Inflammatory macrophage (primary cell): ENCODE data around the gene RAB35.

Experiments
- DNase-seq, 2 donors: peaks; one replicate each; pipeline ENCODE4 v3.0.0-alpha.2; 2020 to 2022

The RAB35 gene

GRCh38 chr12:120132054-120132836 lies 15.7 kb upstream of the RAB35 start:
- DNase-seq = no peak

DNA sequence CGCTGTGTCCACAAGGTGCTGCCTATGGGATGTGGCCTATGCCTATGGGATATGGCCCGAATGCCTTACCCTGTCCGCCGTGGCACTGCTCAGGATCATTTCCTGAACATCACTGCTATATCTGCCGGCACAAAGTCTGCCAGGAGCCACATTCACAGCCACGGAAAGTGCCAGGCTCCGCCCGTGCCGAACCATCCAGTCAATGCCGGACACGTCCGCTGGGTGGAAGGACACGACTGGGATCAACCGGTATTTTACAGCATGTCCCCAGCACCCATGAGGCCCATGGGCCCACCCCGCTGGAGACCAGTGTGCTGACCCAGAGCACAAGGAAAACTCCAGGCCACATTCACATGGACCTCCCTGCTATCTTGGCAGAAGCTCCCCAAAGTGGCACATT lies 14.6 kb upstream of the RAB35 start:
- DNase-seq = no peak

GRCh38 chr12:120130011-120130410 lies 13.5 kb upstream of the RAB35 start:
- no peak for DNase-seq

DNA sequence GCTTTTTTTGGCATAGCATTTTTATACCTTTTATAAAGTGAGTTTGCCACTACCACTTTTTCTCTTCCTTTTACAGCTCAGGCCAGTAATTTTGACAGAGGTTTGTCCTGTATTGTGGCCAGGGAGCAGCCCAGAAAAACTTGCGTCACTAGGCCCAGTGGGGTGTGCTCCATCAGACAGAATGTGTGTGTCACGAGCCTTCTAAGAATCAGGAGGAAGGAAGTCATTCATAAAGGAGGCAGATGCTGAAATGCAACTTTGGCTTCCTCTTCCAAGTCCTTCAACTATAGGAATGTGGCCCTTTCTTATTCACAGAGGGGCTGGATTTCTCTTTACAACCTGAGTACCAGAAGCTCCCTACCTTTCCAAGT lies 10.1 kb upstream of the RAB35 start:
- peak; percentile 94 to 95 for DNase-seq

DNA sequence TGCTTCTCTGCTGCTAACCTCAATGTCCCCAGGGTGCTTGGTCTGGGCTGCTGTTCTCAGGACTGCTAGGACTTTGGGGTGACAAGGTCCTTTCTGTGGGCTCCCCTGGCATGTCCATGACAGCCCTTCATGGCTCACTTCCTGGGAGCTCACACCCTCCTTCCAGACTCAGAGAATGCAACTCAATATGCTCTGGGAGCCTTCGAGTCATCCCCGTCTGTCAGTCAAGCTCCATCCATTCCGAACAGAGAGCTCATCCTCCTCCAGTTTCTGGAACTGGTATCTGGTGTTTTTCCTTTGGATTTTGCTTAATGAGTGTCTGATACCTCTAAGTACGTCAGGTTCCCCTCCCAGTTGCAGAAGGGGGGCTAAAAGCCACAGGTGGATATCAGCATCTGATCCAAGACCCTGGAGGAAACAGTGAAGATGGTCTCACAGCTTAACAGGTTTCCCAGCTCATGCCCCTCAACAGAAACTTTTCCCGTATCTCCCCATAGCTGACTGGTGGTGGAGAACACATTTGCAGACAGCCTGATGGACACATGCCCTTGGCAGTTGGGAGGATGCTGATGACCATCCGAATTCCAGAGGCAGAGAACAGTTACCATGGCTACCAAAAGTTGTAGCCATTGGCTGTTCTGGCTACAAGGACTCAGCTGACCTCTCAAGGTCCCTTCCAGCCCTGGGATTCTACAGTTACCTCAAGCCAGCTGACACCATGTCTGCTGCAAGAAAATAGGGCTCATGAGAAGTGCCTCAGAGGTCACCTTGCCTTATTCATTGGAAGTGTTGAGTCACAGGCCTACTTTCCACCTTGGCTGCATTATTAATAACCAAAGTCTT lies 9.5 kb upstream of the RAB35 start:
- peak in 1 of 2 donors; percentile 65 for DNase-seq

- no peak for DNase-seq
Observed at GRCh38 chr12:120125029-120125428, 8.5 kb upstream of the RAB35 start.

DNA sequence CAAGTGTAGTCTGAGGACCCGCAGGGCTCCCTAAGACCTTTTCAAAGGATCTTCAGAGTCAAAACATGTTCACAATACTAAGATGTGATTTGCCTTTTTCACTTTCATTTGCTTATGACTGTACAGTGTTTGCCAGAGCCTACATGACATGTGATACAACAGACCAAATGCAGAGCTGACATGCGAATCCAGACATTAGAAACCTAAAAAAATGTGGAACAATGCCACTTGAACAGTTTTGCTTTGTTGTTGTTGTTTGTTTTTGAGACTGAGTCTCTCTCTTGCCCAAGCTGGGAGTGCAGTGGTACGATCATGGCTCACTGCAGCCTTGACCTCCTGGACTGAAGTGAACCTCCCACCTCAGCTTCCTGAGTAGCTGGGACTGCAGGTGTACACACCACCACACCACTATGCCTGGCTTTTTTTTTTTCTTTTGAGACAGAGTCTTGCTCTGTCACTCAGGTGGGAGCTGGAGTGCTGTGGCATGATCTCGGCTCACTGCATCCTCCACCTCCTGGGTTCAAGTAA lies 5.3 kb upstream of the RAB35 start:
- no peak for DNase-seq

GRCh38 chr12:120121343-120121742 lies 4.8 kb upstream of the RAB35 start:
- DNase-seq = no peak

- DNase-seq = peak; percentile 45 to 78
Observed at GRCh38 chr12:120119271-120119973, 2.9 kb upstream of the RAB35 start.

GRCh38 chr12:120118321-120119061 lies 1.9 kb upstream of the RAB35 start:
- DNase-seq = peak in 1 of 2 donors; percentile 35

GRCh38 chr12:120117961-120118320 lies 1.4 kb upstream of the RAB35 start:
- no peak for DNase-seq

DNA sequence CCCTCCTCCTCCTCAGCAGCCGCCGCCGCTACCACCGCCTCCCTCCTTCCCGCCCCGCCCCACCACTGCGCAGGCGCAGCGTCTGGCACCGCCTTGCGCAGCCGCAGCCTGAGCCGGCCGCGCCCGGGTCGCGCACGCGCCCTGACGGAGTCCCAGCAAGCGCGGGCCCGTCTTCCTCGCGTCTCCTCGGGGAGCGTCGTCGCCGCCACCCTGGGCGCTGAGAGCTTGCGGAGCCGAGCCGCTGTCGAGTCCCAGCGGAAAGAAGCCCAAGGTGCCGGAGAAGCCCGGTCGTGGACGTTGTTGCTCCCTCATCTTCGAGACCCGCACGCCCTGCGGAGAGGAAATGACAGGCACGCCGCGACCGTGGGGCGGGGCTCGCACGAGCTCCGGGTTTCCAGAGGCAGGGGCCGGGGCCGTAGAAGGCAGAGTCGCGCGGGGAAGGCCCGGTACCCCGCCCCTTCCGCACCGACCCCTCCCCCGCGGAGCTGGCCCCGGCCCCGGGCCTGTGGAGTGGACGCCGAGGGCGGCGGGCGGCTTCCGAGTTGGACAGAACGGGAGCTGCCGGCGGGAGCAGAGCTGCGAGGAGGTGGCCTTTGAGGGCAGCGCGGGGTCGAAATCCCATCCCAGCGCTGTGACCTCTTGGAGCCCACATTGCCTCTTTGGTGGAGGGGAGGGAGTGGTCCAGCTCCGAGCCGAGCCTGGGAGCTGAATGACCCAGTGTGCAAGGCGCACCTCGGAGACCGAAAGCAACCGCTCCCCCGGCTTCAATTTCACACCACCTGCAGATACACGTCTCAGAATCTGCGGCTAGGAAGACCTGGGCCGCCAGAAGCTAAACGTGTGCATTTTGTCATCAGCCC lies 469 bp upstream of the RAB35 start:
- DNase-seq = peak; percentile 94 to 96

DNA sequence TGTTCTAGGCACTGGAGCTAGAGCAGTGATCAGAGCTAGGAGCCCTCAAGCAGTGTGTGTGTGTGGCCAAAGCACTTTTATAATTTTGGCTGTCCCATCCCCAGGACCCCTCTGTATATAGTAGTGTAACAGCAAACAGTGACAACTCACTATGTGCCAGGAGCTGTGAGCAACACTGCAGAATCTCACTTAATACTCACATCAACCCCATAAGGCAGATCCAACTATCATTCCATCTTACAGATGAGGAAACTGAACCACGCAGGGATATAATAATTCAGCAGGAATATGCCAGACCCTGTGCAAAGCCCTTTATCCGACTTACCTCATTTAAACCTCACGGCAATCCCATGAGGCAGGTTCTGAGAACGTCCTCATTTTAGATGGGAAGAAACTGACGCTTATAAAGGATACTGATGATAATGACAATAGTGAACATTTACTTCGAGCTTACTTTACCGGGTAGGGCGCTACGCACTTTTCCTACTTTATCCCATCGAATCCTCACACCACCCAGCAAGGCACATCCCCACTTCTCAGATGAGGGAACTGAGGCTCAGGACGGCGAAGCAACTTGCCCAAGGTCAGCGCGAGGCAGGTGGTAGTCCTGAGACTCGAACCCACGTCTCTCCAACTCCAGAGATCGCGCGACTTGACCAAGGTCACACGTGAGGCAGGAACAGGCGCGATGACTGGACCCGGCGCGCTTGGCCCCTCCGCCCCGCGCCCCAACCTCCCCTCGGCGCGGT lies 687 bp downstream of the RAB35 start:
- DNase-seq = peak in 1 of 2 donors; percentile 49

GRCh38 chr12:120115066-120115465 lies 1.5 kb downstream of the RAB35 start:
- peak in 1 of 2 donors; percentile 29 for DNase-seq

GRCh38 chr12:120110550-120111501 lies 5.7 kb downstream of the RAB35 start:
- DNase-seq = peak; percentile 93 to 96

GRCh38 chr12:120109570-120110267 lies 6.8 kb downstream of the RAB35 start:
- DNase-seq = no peak

DNA sequence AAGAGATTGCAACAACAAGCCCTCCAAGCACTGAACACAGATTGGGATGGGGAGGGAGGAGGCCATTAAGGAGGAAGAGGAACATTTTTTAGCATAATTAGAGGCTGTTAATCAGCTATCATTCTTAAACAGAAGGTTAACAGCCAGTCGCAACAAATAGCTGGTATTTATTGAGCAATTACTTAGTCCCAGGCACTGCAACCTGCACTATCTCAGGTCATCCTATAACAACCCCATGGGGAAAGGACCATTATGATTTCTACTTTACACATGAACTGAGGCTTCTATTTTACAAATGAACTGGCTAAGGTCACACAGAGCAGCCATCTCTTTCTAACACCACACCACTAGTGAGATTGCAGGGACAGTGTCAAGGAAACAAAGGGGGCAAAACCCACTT lies 10.4 kb downstream of the RAB35 start:
- no peak for DNase-seq

DNA sequence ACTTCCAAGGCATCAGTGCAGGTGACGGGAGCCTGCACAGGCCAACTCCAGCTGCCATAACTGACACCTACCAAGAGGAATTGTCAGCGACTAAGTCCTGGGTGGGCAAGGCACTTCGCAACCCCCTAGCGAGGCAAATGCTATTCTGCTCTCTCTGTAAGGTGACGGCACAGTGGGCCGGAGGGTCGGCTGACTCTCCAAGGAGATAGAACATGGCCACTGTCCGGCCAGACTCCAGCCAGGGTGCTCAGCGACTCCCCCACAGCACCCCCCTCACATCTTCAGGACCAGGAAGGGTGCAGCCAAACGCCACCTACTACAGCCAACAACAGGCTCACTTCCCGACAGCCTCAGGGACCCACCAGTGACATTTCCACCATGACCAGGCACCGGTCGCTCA lies 13.2 kb downstream of the RAB35 start:
- no peak for DNase-seq

GRCh38 chr12:120103044-120103338 lies 13.6 kb downstream of the RAB35 start:
- no peak for DNase-seq
